ENCODE results near the gene CD58. TPM values are rescaled to one million over a fixed set of nuclear protein-coding genes. Genes with fewer than 3 reads are reported as not detected.
"Not testable (repeated sequence)": the region's sequence is repeated elsewhere in the genome, so short reads cannot be mapped to it uniquely, and the experiment has no call there.

Gene CD58, protein sequence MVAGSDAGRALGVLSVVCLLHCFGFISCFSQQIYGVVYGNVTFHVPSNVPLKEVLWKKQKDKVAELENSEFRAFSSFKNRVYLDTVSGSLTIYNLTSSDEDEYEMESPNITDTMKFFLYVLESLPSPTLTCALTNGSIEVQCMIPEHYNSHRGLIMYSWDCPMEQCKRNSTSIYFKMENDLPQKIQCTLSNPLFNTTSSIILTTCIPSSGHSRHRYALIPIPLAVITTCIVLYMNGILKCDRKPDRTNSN
- total RNA-seq (ENCODE audit: insufficient read depth, low replicate concordance): 31.8 TPM

- peak; percentile 92 for DNase-seq (ENCODE audit: low spot score)
Observed at GRCh38 chr1:116570358-116571214, at the start of gene CD58. Gene CD58 (minus strand): TSS chr1:116571026. CDS start chr1:116570972, 54 bp downstream.

DNA sequence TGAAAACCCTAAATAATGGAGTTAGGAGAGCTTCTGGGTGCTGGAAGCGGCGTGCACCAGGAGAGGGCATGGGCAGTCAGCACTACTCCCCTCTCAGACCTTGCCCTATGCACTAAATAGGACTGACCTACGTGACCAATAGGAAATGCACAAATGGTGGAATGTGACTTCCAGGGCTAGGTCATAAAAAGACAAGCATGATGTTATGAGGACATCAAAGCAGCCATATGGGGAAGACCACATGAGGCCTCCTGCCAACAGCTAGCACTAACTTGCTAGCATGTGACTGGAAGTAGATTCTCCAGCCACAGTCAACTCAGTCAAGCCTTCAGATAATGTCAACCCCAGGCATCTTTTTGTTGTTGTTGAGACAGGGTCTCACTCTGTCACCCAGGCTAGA is 49.6 kb upstream of the CD58 start:
- DNase-seq (ENCODE audit: low spot score): not testable (repeated sequence)

DNA sequence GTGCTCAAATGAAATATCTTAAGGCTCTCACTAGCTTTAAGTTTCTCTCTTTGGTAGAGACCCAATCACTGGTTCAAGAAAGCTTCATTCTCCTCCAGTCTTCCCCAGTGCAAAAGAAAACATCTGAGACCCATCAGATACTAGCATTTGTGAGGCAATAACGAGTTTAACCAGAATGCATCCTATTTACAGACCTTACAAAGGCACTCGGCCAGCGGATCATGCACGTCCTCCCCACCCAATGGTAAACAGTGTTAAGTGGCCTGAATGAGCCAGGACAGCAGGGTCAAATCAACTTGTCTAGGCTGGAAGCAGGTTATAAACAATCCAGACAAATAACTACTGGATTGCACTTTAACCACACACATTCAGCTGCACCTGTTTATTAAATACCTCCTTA is 48.3 kb upstream of the CD58 start:
- DNase-seq (ENCODE audit: low spot score): not testable (repeated sequence)

DNA sequence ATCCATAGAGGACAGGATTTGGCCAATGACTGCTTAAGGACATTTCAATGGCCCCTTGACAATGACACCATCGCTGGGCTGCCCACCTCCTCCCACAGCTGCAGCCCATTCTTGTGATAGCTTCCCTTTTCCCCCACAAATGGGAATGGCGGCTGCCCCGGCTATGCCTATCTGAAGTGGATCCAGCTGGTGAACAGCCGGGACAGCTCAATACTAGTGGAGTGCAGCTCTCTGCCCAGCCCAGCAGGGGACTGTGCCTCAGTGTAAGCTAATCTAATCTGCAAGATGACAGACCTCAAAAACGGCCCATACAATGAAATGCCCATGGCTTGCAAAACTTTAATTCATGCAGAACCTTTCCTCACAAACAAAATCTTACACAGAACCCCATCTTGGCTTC is 47.0 kb upstream of the CD58 start:
- not testable (repeated sequence) for DNase-seq (ENCODE audit: low spot score)

DNA sequence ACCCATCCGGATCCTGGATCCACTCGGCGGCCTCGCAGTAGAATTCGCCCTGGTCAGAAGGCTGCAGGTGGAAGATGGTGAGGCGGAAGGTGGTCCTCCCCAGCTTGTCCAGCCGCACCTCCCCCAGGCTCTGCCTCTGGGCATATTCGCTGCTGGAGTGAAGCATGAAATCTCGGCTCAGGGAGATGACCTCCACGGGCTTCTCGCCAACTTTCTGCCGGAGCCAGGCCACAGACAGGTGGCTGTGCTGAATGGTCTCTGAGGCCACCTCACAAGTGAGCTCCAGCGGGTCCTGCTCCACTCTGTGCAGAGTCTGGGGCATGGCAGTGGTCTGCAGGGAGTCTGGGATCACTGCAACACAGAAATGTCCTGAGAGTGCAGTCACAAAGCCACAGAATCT is 43.0 kb upstream of the CD58 start:
- DNase-seq (ENCODE audit: low spot score): not testable (repeated sequence)

DNA sequence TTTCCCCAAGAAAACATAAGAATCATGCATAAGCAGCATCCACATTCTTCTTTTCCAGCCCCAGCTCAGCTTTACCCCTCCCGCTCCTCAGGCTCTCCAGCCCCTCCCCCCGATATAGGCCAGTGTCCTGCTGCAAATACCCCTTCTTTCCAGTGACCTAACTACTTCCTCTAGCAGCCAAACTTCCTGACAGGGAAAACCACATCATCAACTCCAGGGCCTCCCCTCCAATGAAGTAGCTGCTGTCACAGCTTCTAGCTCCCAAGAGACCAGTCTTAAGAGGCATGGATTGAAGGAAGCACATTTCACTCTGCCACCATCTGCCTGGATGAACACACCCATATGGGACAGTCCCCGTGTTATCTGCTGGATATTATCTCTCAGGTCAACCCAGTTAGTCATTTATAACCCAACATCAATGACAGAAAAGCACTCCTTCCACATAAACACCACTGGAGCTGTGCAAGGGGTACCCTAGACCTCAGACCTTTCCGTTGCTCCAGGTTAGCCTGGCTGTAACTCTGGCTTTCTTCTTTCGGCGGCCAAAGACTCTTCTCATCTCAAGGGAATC is 39.1 kb upstream of the CD58 start:
- not testable (repeated sequence) for DNase-seq (ENCODE audit: low spot score)

DNA sequence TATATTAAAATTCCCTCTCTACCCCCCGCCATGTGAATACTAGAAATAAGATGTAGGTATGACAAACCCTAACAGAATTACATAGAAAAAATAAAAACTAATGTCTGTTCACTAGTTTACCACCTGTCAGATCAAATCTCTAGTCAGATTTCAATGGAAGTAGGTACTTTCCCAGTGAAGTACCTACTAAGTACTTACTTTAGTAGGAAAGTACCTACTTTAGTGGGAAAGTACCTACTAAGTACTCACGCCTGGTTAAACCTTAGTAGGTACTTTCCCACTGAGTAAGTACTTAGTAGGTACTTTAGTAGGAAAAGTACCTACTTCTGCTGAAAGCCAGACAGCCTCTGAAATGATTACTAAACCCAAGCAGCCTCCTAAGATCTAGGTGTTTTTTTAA is 38.0 kb upstream of the CD58 start:
- not testable (repeated sequence) for DNase-seq (ENCODE audit: low spot score)

DNA sequence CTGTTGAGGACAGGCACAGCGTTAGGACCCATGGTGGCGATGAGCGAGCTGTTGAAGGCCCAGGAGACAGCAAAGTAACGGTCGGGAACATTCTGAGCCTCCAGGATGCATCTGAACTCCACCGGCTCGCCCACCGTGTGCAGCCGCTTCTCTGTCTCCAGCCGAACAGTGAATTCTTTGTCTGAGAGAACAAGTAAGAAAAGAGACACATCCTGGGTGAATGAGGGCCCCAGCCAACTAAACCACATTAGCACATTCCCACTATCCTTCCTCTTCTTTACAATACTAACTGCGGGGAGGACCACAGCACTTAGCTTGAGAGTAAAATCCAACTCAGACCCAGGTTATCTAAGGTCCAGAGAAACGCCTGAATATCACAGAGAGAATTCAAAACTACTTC is 37.3 kb upstream of the CD58 start:
- DNase-seq (ENCODE audit: low spot score): not testable (repeated sequence)

DNA sequence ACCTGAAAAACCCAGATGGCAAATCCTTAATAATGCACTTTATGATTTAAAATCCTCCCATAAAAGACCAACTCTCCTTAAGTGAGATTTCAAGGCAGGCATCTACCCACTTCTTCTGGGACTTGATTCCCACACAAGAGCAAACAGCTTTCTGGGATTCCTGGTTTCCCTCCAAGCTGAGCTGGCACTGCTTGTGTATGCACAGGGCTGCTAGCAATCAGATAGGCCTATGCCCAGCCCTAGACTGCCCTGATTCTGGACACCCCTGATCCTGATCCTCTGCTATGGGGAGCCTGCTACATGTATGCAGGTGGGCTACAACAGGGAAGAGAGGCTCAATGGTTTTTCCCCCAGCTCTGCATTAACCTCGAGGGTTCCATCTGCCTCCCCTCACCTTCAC is 36.6 kb upstream of the CD58 start:
- not testable (repeated sequence) for DNase-seq (ENCODE audit: low spot score)

- peak; percentile 13 for DNase-seq (ENCODE audit: low spot score)
Observed at GRCh38 chr1:116606067-116606466, 35.2 kb upstream of the CD58 start.

GRCh38 chr1:116605315-116605714 is 34.5 kb upstream of the CD58 start:
- no peak for DNase-seq (ENCODE audit: low spot score)

DNA sequence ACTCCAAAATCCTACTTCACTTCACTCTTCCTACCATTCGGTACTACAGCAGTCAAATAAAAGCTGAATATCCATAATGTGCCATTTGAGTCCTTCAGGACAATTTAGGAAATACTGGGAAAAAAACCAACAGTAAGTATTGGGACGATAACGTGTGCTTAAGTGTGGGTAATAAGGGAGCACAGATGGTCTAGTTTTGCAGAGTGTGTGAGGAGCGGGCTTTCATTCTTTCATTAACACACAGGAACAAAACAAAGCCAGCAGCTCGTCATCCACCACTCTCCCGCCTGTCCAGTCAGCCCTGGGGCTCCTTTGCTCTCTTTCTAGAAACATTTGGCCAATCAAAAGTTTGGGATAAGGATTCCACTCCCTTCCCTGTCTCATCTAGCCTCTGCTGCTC is 33.6 kb upstream of the CD58 start:
- DNase-seq (ENCODE audit: low spot score): not testable (repeated sequence)

- not testable (repeated sequence) for DNase-seq (ENCODE audit: low spot score)
Observed at GRCh38 chr1:116603646-116604045, 32.8 kb upstream of the CD58 start.

DNA sequence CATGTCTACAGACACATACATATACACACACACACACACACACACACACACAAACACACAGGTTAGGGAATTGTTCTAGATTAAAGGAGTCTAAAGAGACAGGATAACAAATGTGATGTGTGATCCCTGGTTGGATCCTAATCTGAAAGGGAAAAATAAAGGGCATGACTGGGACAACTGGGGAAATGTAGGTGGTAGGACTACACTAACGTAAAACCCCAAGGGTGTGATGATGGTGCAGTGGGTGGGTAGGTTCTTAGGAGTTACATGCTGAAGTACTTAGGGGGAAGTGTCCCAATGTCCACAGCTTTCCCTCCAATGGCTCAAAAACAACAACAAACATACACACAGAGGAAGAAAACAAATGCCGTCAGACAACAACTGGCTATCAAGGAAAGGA is 28.5 kb upstream of the CD58 start:
- not testable (repeated sequence) for DNase-seq (ENCODE audit: low spot score)

GRCh38 chr1:116598420-116599036 is 27.7 kb upstream of the CD58 start:
- DNase-seq (ENCODE audit: low spot score): not testable (repeated sequence)

DNA sequence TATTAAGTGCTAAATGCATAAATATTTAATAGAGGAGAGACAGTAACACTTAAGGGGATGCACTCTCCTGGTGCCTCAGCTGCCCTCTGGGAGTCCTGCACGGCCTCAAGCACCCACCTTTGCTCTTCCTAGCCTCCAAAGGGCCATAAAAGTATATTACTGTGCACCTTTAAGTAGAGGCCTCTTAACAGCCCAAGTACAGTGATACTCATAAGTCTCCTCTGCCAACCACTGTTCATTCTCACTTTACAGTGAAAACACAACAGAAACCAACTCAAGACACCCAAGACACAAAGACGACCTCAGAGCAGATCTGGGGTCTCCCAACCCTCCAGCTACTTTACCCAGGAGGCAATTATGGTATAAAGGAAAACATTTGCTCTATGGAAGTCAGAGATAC is 26.6 kb upstream of the CD58 start:
- not testable (repeated sequence) for DNase-seq (ENCODE audit: low spot score)

DNA sequence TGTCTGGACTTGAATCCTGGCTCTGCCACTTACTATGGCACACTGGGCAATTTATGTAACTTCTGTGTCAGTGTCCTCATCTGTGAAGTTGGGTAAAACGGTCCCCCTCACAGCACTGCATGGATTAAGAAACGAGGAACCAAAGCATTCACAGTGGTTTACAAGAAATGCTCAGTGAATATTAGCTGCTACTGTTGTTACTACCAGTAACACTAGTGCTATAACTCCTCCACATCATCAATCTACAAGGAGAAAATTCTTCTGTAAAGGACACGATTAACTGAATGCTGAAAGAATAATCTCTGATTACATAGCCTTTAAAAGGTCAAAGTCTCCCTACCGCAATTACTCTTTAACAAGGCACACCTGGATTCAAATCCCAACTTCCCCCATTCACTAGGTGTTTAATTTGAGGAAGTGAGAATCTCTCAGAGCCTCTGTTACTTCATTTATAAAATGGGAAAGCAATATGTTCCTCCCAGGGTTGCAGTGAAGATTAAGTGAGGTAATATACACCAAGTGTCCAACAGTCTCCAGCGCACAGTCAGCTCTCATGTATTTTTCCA is 26.0 kb upstream of the CD58 start:
- not testable (repeated sequence) for DNase-seq (ENCODE audit: low spot score)

DNA sequence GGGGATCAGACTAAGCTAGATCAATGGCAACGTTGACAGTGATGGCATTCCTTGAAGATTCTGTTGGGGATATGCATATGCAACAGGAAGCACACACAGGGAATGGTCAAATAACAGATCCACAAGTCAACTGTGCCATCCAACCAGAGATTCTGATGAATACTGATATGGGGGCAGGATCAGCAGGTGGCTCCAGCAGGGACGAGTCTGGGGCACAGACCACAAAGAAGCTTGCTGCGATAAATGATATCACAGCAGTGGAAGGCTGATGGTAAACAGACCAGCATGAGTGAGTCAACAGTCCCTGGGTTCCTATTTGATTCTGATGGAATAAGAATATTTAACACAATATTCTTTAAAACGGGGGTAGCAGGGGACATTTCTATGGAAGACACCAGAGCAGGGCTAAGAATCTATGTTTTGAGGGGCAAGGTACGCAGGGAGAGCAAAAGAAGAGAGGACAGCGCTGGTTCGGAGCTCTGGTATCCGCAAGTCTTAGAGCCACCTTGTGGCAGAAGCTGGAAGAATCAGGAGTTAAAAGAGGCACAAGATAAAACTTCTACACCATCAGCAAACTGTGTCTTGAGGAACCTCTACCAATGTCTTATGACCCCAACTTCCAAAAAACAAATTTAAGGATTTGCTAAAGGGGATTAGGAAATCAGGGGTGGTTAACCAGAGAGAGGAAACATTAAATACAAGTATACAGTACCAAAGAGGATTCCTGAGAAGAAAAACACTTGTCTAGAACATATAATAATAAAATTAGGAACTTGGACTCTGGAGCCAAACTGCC is 25.3 kb upstream of the CD58 start:
- DNase-seq (ENCODE audit: low spot score): not testable (repeated sequence)

DNA sequence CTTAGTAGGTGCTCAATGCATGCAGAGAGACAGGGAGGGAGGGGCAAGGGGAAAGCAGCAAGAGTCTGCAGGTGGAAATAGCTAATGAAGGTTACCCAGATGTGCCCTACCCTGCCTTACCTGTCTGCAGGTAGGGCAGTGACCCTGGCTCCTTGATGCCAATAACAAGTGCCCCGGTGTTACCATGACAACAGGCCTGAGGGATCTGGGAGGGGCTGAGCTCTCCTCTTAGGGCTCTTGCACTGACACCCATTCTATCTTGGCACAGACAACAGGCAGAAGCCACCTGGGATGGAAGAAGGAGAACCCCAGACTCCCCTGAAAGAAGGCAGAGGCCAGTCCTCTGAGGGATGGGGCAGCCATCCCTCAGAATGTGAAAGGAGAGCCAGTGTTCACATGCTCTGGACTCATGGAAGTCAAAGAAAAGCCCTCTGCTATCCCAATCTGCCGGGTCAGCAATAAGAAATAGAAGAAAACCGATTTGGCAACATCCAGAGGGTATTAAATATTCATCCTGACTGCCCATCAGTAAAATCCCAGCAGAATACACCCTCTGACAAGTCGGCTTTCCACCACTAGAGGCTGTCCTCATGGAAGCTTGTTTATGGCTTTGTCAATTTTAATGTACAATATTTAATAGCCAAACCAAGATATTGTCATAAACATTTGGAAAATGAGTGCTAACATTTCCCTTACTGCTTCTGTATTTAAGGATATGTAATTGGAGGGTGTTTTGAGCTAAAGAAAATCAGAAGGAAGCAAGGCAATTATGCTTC is 24.4 kb upstream of the CD58 start:
- DNase-seq (ENCODE audit: low spot score): not testable (repeated sequence)

GRCh38 chr1:116593977-116594376 is 23.2 kb upstream of the CD58 start:
- DNase-seq (ENCODE audit: low spot score): not testable (repeated sequence)
